Epithelial cell of esophagus (primary cell): ENCODE results near the gene TAF5L.
"Not testable (repeated sequence)": the region's sequence is repeated elsewhere in the genome, so short reads cannot be mapped to it uniquely, and the experiment has no call there.

Experiments used
- DNase-seq: peaks from one replicate; pipeline ENCODE4 v3.0.0; 2010; ENCODE audit warnings: low read depth
- H3K4me3 ChIP-seq: 2 replicates; pipeline ENCODE4 v1.5.1; 2011; ENCODE audit warnings: mild to moderate bottlenecking, low read length, control low read depth
- CTCF ChIP-seq: IDR thresholded peaks from 2 replicates; pipeline ENCODE4 v1.5.1; 2011; ENCODE audit warnings: low read depth, mild to moderate bottlenecking, low read length, control low read depth, inconsistent platforms; ENCODE audit not compliant: insufficient read depth; ENCODE audit errors: missing control alignments

Gene TAF5L

GRCh38 chr1:229600229-229600628 lies 25.7 kb downstream of the TAF5L start:
- DNase-seq = no peak
- H3K4me3 ChIP-seq = no peak overlapping the region
- TF ChIP-seq CTCF = no peak

- TF ChIP-seq CTCF = no peak
- peak; percentile 30 for DNase-seq
- no peak overlapping the region for H3K4me3 ChIP-seq
Measured at GRCh38 chr1:229599218-229599954, 26.5 kb downstream of the TAF5L start.

GRCh38 chr1:229597877-229598276 lies 28.0 kb downstream of the TAF5L start:
- no peak for TF ChIP-seq CTCF
- no peak overlapping the region for H3K4me3 ChIP-seq
- no peak for DNase-seq

GRCh38 chr1:229596925-229597699 lies 28.8 kb downstream of the TAF5L start:
- TF ChIP-seq CTCF = no peak
- no peak for DNase-seq
- H3K4me3 ChIP-seq = no peak overlapping the region

GRCh38 chr1:229595876-229596275 lies 30.0 kb downstream of the TAF5L start:
- DNase-seq, H3K4me3 ChIP-seq: not testable (repeated sequence)

GRCh38 chr1:229594227-229595008 lies 31.5 kb downstream of the TAF5L start:
- no peak for TF ChIP-seq CTCF
- DNase-seq = no peak
- no peak overlapping the region for H3K4me3 ChIP-seq

- no peak for TF ChIP-seq CTCF
- DNase-seq = no peak
- H3K4me3 ChIP-seq = no peak overlapping the region
Measured at GRCh38 chr1:229593800-229594199, 32.1 kb downstream of the TAF5L start.
